Chondrocyte (in vitro differentiated cells): ENCODE measurements around the gene GATA6. TPM values are rescaled to one million over a fixed set of nuclear protein-coding genes. Genes with fewer than 3 reads are reported as not detected.

Source experiments
- DNase-seq: peaks from one replicate; pipeline ENCODE4 v3.0.0; 2021; ENCODE audit warnings: mixed read lengths, low spot score
- H3K27ac Mint-ChIP-seq: one replicate; pipeline ENCODE4 v1.8.0; 2021; ENCODE audit warnings: mild to moderate bottlenecking, moderate library complexity, mixed read lengths; ENCODE audit not compliant: unreplicated experiment
- H3K27me3 Mint-ChIP-seq: 2 replicates; pipeline ENCODE4 v1.8.0; 2021; ENCODE audit warnings: low read depth, mixed read lengths
- H3K36me3 Mint-ChIP-seq: 2 replicates; pipeline ENCODE4 v1.8.0; 2021; ENCODE audit warnings: low read depth, mixed read lengths
- H3K4me1 Mint-ChIP-seq: 2 replicates; pipeline ENCODE4 v1.8.0; 2021; ENCODE audit warnings: low read depth, mild to moderate bottlenecking, mixed read lengths
- H3K4me3 Mint-ChIP-seq: one replicate; pipeline ENCODE4 v1.8.0; 2021; ENCODE audit warnings: mild to moderate bottlenecking, moderate library complexity, mixed read lengths; ENCODE audit not compliant: unreplicated experiment
- H3K9me3 Mint-ChIP-seq: 2 replicates; pipeline ENCODE4 v1.8.0; 2021; ENCODE audit warnings: low read depth, mixed read lengths
- total RNA-seq: library from RNA; stranded (reverse); gene quantifications from 3 replicates; pipeline ENCODE4 v1.2.1, GENCODE V29; 2021
- TF ChIP-seq, protein P1 (sequence below): fragments of 200-600 bp; sonication (generic); IDR thresholded peaks from 2 replicates; pipeline ENCODE4 v1.5.0; 2021; ENCODE audit warnings: antibody characterized with exemption, mild to moderate bottlenecking, moderate library complexity

GATA6 gene
- total RNA-seq, 1 donor from 2014 or later: 13.1 TPM

DNA sequence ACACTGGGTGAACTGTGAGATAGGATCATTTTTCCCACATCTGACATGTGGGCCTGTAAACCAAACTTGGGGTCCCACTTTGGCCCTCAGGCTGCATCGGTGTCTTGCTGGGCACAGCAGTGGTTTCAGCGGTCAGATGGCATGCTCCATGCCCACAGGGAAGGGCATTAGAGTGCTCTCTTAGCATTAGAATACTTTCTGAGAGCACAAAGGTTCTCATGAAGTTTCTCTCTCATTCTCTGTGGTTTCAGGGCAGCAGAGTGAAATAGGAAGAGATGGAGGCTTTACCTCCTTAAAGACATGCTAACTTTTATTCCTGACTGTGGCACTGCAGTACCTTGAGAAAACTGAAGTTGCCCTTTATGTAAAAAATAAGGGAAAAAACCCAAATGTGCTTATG is 36.6 kb upstream of the GATA6 start:
- Mint-ChIP-seq H3K36me3 (no peaks in the 10 kb centered on the region), H3K27me3 (peaks cover 9% of the 10 kb centered on the region), H3K4me3 (no peak overlapping the region), H3K27ac (no peak overlapping the region), H3K4me1 (no peaks in the 10 kb centered on the region), H3K9me3 (no peaks in the 10 kb centered on the region)
- TF ChIP-seq, protein P1, sequence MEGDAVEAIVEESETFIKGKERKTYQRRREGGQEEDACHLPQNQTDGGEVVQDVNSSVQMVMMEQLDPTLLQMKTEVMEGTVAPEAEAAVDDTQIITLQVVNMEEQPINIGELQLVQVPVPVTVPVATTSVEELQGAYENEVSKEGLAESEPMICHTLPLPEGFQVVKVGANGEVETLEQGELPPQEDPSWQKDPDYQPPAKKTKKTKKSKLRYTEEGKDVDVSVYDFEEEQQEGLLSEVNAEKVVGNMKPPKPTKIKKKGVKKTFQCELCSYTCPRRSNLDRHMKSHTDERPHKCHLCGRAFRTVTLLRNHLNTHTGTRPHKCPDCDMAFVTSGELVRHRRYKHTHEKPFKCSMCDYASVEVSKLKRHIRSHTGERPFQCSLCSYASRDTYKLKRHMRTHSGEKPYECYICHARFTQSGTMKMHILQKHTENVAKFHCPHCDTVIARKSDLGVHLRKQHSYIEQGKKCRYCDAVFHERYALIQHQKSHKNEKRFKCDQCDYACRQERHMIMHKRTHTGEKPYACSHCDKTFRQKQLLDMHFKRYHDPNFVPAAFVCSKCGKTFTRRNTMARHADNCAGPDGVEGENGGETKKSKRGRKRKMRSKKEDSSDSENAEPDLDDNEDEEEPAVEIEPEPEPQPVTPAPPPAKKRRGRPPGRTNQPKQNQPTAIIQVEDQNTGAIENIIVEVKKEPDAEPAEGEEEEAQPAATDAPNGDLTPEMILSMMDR: no peak
- no peak for DNase-seq

DNA sequence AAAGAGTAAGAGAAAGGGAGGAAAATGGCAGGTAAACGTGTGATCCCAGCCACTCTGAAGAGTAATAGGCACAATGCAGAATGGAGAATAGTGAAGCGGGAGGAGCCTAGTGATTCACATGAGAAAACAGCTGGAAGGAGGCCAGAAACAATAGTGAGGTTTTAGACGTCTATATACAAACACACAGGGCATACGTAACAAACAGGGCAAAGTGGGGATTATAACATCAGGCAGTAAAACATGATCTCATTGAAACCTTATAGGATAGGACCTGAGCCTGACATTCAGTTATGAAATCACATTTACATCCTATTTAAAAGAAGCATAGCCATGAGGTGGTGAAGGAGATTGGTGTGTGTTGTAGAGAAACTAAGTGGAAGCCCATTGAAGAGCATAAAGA is 33.0 kb upstream of the GATA6 start:
- peaks cover 24% of the 10 kb centered on the region for H3K27me3 Mint-ChIP-seq
- H3K9me3 Mint-ChIP-seq: no peaks in the 10 kb centered on the region
- H3K36me3 Mint-ChIP-seq: peaks cover 3% of the 10 kb centered on the region
- no peaks in the 10 kb centered on the region for H3K4me1 Mint-ChIP-seq
- TF ChIP-seq, protein P1: no peak
- H3K27ac Mint-ChIP-seq: no peak overlapping the region
- H3K4me3 Mint-ChIP-seq: no peak overlapping the region
- DNase-seq: no peak

DNA sequence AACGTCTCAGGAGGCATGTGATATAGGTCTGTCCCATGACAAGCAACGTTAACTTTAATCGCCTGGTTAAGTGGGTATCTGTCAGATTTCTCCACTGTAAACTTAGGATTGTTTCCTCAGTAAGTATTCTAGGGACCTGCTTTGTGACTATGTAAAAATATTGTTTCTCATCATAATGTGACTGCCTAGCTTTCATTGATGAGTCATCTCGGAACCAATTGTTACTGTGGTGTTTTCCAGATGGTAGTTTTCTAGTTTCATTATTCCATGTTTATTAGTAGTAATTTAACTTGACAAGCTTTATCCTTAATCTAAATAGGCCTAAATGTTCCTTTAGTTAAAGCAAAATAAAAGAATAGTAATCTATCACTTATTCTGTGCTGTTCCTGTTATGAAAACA is 28.2 kb upstream of the GATA6 start:
- Mint-ChIP-seq H3K9me3 (no peaks in the 10 kb centered on the region), H3K36me3 (peaks cover 3% of the 10 kb centered on the region), H3K4me3 (no peak overlapping the region), H3K4me1 (no peaks in the 10 kb centered on the region), H3K27ac (no peak overlapping the region), H3K27me3 (peaks cover 33% of the 10 kb centered on the region)
- no peak for DNase-seq
- TF ChIP-seq, protein P1: no peak

DNA sequence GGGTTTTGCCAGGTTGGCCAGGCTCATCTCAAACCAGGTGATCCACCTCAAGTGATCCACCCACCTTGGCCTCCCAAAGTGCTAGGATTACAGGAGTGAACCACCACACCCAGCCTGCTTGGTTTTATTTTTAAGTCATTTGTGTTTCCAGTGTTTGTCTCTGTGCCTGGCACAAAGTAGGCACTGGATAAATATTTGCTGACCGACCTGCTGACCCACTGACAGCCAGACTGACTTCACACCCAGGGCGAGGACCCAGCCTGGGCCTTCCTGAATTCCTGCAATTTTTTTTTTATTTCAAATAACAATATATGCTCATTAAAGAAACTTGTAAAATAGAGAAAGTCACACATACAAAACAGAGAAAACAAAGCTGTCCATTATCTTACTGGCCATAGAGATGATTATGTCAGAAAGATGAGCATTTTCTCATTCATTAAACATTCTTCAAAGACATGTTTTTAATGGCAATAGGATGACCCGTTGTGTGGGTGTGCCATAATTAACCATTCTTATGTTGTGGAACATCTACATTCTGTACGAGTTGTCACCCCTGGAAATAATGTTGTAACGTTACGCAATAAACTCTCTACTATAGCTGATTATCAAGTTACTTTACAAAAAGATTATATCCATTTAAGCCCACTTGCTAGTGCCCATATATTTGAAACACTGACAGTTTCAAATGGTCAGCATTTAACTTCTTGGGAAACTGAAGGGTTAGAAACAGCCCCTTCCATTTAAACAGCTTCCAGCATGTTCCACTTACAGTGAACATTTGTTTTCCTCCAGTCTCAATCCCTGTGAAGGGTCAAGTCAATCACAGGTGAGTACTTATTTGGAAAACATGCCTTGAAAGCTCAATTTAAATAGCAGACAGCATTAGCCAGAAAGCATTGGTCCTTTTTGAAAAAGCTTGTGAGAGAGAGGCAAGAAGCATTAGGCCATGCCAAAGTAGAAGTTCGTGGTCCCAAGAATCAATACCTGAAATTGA is 25.7 kb upstream of the GATA6 start:
- no peak overlapping the region for H3K27ac Mint-ChIP-seq
- H3K9me3 Mint-ChIP-seq: no peaks in the 10 kb centered on the region
- H3K27me3 Mint-ChIP-seq: peaks cover 43% of the 10 kb centered on the region
- no peaks in the 10 kb centered on the region for H3K4me1 Mint-ChIP-seq
- TF ChIP-seq, protein P1: no peak
- no peak overlapping the region for H3K4me3 Mint-ChIP-seq
- no peak for DNase-seq
- H3K36me3 Mint-ChIP-seq: no peaks in the 10 kb centered on the region

DNA sequence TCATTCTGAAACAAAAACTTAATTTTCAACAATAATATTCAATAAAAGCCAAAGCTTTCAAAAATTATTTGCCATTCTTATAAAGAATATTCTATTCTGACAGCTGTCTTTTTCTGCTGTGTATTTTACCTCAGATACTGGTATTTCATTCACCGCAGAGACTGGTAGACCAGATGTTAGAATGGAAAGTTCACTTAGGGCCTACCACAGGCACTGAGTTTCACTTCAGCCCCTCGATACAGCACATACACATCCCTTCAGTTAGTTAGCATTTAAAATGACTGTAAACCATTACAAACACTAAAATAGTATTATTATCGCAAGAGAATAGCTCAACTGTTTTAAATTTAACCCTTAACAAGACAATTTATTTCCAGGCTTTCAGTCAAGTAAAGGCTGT is 24.2 kb upstream of the GATA6 start:
- Mint-ChIP-seq H3K27ac (no peak overlapping the region), H3K4me1 (no peaks in the 10 kb centered on the region), H3K27me3 (peaks cover 46% of the 10 kb centered on the region), H3K36me3 (no peaks in the 10 kb centered on the region), H3K4me3 (no peak overlapping the region), H3K9me3 (no peaks in the 10 kb centered on the region)
- DNase-seq: no peak
- TF ChIP-seq, protein P1: no peak
